ENCODE measurements around the gene APBA2. TPM values are rescaled to one million over a fixed set of nuclear protein-coding genes. Genes with fewer than 3 reads are reported as not detected.
A peak's percentile ranks its signal among the peaks of the same experiment; 100 is the strongest.

The APBA2 gene
- polyA plus RNA-seq, 2 of the 4 experiments (the other 2 are of a cell fraction): 11.4 to 12.6 TPM

GRCh38 chr15:28975766-28976179, 90.0 kb downstream of the APBA2 start:
- ATAC-seq (peak in 1 of 2 experiments; percentile 60; a peak in 3 of 6 replicates), DNase-seq (ENCODE audit: low read depth in 1 of 2, low spot score in 1 of 2) (peak; percentile 55 to 69), FAIRE-seq (peak; percentile 76)
- 0% methylated on average over 2 of the region's 2 CpGs for WGBS (ENCODE audit: missing lambda C conversion rate)
- ChIA-PET POLR2A (no interaction called here), CTCF (interaction anchor here (1.2 to 2.0 kb wide), 4 partner anchors 15 to 128 kb away, joined by 3 to 9 read pairs (median 6); no protein-coding TSS in a partner anchor)
- peaks cover 17% of the 10 kb centered on the region for H3K4me1 ChIP-seq
- no peak overlapping the region for H3K4me3 ChIP-seq
- H3K9me3 ChIP-seq: no peaks in the 10 kb centered on the region
- no peak for TF ChIP-seq HMGXB4 (CRISPR knock-in tag; IDR thresholded peaks at IDR 0.05; ENCODE audit: borderline replicate concordance)
- no peak for TF ChIP-seq BCL3 (IDR thresholded peaks at IDR 0.05)
- peak; percentile 65 for TF ChIP-seq CTCF (IDR thresholded peaks at IDR 0.05)
- TF ChIP-seq NFE2L2 (conservative IDR thresholded peaks at IDR 0.05; ENCODE audit: low read length): no peak
- no peak for TF ChIP-seq PBX3 (IDR thresholded peaks at IDR 0.05)
- TF ChIP-seq NR3C1 (IDR thresholded peaks at IDR 0.05): no peak
- no peak for TF ChIP-seq HDAC2 (IDR thresholded peaks at IDR 0.05)
- peak; percentile 56 to 73 for TF ChIP-seq RAD21 (conservative IDR thresholded peaks at IDR 0.05 in 1 of 2, IDR thresholded peaks at IDR 0.05 in 1 of 2)
- no peak for TF ChIP-seq RNF2 (IDR thresholded peaks at IDR 0.05; ENCODE audit: borderline replicate concordance, low read depth)
- H3K4me2 ChIP-seq: no peak overlapping the region
- no peak overlapping the region for H3K27ac ChIP-seq

- peak; percentile 98 for FAIRE-seq
- H3K9me3 ChIP-seq: no peaks in the 10 kb centered on the region
- H3K4me1 ChIP-seq: peaks cover 17% of the 10 kb centered on the region
- POLR2A ChIA-PET: no interaction called here
- H3K27ac ChIP-seq: peak overlapping the region; percentile 31 to 78
- peak overlapping the region; percentile 51 for H3K4me2 ChIP-seq
- no peak overlapping the region for H3K4me3 ChIP-seq
- peak; percentile 91 to 96 for DNase-seq (ENCODE audit: low read depth in 1 of 2, low spot score in 1 of 2)
- ATAC-seq: peak; percentile 99 to 100
- CTCF ChIA-PET: interaction anchor here (0.6 to 1.7 kb wide), 5 partner anchors 17 to 99 kb away, joined by 3 to 4 read pairs (median 4); no protein-coding TSS in a partner anchor
- WGBS (ENCODE audit: missing lambda C conversion rate): 50% methylated on average over 6 of the region's 6 CpGs
- TF ChIP-seq RNF2 (IDR thresholded peaks at IDR 0.05; ENCODE audit: borderline replicate concordance, low read depth): no peak
- no peak for TF ChIP-seq ZNF302 (CRISPR knock-in tag; IDR thresholded peaks at IDR 0.05)
- TF ChIP-seq MAX (IDR thresholded peaks at IDR 0.05): peak; percentile 77
- TF ChIP-seq HOXB5 (CRISPR knock-in tag; IDR thresholded peaks at IDR 0.05): peak; percentile 67
- peak in 1 of 2 experiments; percentile 30; a peak in 1 of 5 replicates for TF ChIP-seq EP300 (IDR thresholded peaks at IDR 0.05)
- TF ChIP-seq USF2 (IDR thresholded peaks at IDR 0.05): no peak
- TF ChIP-seq CEBPB (IDR thresholded peaks at IDR 0.05): no peak
- peak; percentile 94 for TF ChIP-seq FOSL2 (IDR thresholded peaks at IDR 0.05)
- peak; percentile 98 for TF ChIP-seq FOSL2 (CRISPR knock-in tag; IDR thresholded peaks at IDR 0.05)
- no peak for TF ChIP-seq CTCF (IDR thresholded peaks at IDR 0.05)
- TF ChIP-seq POLR2A (IDR thresholded peaks at IDR 0.05; ENCODE audit: low read length): no peak
- no peak for TF ChIP-seq E2F6 (IDR thresholded peaks at IDR 0.05; ENCODE audit: borderline replicate concordance, low read depth)
- TF ChIP-seq BHLHE40 (IDR thresholded peaks at IDR 0.05; ENCODE audit: low read depth, low read length): no peak
- no peak; the same call in 1 of the 2 replicates for TF ChIP-seq GATA3 (IDR thresholded peaks at IDR 0.05; ENCODE audit: borderline replicate concordance)
- TF ChIP-seq FOXS1 (CRISPR knock-in tag; IDR thresholded peaks at IDR 0.05): 0 out of 2 replicates have a peak, but pooled peaks have one; percentile 38
- peak; percentile 79 for TF ChIP-seq JUNB (IDR thresholded peaks at IDR 0.05)
- peak in 1 of 2 experiments; percentile 60; a peak in 2 of 5 replicates for TF ChIP-seq JUN (IDR thresholded peaks at IDR 0.05)
- TF ChIP-seq PBX3 (IDR thresholded peaks at IDR 0.05): peak; percentile 89
Measured at GRCh38 chr15:28977377-28978010, 91.7 kb downstream of the APBA2 start.
